Neural cell (in vitro differentiated cells): ENCODE data around the gene OVAAL.

Source experiments
- EP300 ChIP-seq: fragments of 450-650 bp; conservative IDR thresholded peaks from 2 replicates; pipeline ENCODE4 v1.6.1; 2014; ENCODE audit warnings: antibody characterized with exemption, mild to moderate bottlenecking, moderate library complexity; ENCODE audit not compliant: poor library complexity, severe bottlenecking
- EZH2 ChIP-seq: fragments of 200-600, 300-800 bp; shearing (Covaris generic), sonication (generic); IDR thresholded peaks from 2 replicates; pipeline ENCODE4 v1.6.1; 2014; ENCODE audit warnings: antibody characterized with exemption, low read length, borderline replicate concordance, mild to moderate bottlenecking; ENCODE audit not compliant: insufficient read depth, poor library complexity, severe bottlenecking
- MXI1 ChIP-seq: fragments of 450-650 bp; conservative IDR thresholded peaks from 2 replicates; pipeline ENCODE4 v1.6.1; 2014; ENCODE audit warnings: antibody characterized with exemption, mild to moderate bottlenecking; ENCODE audit not compliant: poor library complexity, severe bottlenecking
- POLR2AphosphoS5 ChIP-seq: IDR thresholded peaks from 2 replicates; pipeline ENCODE4 v1.6.1; 2012
- RAD21 ChIP-seq: fragments of 450-650 bp; conservative IDR thresholded peaks from 2 replicates; pipeline ENCODE4 v1.6.1; 2014; ENCODE audit warnings: antibody characterized with exemption, mild to moderate bottlenecking, moderate library complexity
- SMC3 ChIP-seq: fragments of 450-650 bp; conservative IDR thresholded peaks from 2 replicates; pipeline ENCODE4 v1.6.1; 2014; ENCODE audit warnings: antibody characterized with exemption, mild to moderate bottlenecking, moderate library complexity; ENCODE audit not compliant: poor library complexity
- TAF1 ChIP-seq: IDR thresholded peaks from 2 replicates; pipeline ENCODE4 v1.6.1; 2012; ENCODE audit warnings: low read depth
- TF ChIP-seq, protein P1 (sequence below): fragments of 450-650 bp; IDR thresholded peaks from 2 replicates; pipeline ENCODE4 v1.5.1; 2014; ENCODE audit warnings: antibody characterized with exemption, mild to moderate bottlenecking, moderate library complexity; ENCODE audit not compliant: poor library complexity, severe bottlenecking

DNA sequence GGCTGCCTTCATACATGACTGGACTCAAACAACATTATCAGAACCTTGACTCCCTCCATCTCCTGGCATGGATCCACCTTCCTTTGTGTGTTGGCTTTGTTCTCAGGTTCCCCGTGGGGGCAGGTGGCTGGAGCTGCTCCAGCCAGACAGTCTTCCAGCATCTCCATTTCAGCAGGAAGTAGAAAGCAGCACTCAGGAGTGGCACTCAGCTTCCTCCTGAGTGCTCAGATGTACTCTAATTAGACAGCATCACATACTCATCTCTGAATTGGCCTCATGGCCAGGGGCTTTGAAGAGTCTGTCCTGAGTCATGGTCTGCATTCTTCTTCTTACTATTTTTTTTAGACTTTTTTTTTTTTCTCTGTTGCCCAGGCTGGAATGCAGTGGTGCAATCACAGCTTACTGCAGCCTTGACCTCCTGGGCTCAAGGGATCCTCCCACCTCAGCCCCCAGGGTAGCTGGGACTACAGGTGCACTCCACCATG is 27.9 kb downstream of the OVAAL start:
- TF ChIP-seq, protein P1, sequence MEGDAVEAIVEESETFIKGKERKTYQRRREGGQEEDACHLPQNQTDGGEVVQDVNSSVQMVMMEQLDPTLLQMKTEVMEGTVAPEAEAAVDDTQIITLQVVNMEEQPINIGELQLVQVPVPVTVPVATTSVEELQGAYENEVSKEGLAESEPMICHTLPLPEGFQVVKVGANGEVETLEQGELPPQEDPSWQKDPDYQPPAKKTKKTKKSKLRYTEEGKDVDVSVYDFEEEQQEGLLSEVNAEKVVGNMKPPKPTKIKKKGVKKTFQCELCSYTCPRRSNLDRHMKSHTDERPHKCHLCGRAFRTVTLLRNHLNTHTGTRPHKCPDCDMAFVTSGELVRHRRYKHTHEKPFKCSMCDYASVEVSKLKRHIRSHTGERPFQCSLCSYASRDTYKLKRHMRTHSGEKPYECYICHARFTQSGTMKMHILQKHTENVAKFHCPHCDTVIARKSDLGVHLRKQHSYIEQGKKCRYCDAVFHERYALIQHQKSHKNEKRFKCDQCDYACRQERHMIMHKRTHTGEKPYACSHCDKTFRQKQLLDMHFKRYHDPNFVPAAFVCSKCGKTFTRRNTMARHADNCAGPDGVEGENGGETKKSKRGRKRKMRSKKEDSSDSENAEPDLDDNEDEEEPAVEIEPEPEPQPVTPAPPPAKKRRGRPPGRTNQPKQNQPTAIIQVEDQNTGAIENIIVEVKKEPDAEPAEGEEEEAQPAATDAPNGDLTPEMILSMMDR, result no peak
- no peak for TF ChIP-seq EP300
- no peak for TF ChIP-seq EZH2
- TF ChIP-seq POLR2AphosphoS5, result no peak
- TF ChIP-seq RAD21, result no peak
- TF ChIP-seq TAF1, result no peak
- no peak for TF ChIP-seq MXI1
- TF ChIP-seq SMC3, result no peak
